ENCODE measurements around the gene SEC11A. TPM values are rescaled to one million over a fixed set of nuclear protein-coding genes. Genes with fewer than 3 reads are reported as not detected.
"Not testable (repeated sequence)": the region's sequence is repeated elsewhere in the genome, so short reads cannot be mapped to it uniquely, and the experiment has no call there.

Gene SEC11A
- total RNA-seq, 1 donor: 225 TPM

DNA sequence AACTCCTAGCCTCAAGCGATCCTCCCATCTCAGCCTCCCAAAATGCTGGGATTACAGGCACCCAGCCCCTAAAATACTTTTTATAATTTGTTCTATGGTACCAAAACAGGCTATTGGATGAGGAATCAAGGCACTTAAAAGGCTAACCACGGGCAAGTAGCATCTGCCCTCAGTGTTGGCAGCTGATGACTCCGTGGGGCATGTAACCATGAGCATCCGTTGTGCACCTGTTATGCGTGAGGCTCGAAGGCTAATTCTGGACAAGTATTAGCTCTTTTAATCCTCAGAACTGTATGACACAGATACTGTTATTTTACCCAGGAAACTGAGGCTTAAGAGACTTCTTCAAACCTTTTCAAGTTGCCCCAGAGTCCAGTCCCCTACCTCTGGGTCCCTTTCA is 72.1 kb downstream of the SEC11A start:
- TF ChIP-seq, protein P1, sequence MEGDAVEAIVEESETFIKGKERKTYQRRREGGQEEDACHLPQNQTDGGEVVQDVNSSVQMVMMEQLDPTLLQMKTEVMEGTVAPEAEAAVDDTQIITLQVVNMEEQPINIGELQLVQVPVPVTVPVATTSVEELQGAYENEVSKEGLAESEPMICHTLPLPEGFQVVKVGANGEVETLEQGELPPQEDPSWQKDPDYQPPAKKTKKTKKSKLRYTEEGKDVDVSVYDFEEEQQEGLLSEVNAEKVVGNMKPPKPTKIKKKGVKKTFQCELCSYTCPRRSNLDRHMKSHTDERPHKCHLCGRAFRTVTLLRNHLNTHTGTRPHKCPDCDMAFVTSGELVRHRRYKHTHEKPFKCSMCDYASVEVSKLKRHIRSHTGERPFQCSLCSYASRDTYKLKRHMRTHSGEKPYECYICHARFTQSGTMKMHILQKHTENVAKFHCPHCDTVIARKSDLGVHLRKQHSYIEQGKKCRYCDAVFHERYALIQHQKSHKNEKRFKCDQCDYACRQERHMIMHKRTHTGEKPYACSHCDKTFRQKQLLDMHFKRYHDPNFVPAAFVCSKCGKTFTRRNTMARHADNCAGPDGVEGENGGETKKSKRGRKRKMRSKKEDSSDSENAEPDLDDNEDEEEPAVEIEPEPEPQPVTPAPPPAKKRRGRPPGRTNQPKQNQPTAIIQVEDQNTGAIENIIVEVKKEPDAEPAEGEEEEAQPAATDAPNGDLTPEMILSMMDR (IDR thresholded peaks at IDR 0.05; ENCODE audit: insufficient read depth, low read depth, low read length): no peak
- H3K4me3 ChIP-seq (ENCODE audit: low read depth, low read length): no peak overlapping the region
- no peak for DNase-seq (ENCODE audit: low read depth)

GRCh38 chr15:84642640-84643039 is 73.3 kb downstream of the SEC11A start:
- DNase-seq (ENCODE audit: low read depth); H3K4me3 ChIP-seq (ENCODE audit: low read depth, low read length): not testable (repeated sequence)

DNA sequence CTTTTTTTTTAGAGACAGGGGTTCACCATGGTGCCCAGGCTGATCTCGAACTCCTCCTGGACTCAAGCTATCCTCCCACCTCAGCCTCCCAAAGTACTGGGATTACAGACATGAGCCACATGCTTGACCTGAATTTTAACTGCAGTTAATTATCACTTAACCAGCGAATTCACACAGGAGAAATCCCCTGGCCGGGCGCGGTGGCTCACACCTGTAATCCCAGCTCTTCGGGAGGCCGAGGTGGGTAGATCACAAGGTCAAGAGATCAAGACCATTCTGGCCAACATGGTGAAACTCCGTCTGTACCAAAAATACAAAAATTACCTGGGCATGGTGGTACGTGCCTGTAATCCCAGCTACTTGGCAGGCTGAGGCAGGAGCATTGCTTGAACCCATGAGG is 74.1 kb downstream of the SEC11A start:
- DNase-seq (ENCODE audit: low read depth); H3K4me3 ChIP-seq (ENCODE audit: low read depth, low read length): not testable (repeated sequence)

GRCh38 chr15:84638103-84638502 is 77.8 kb downstream of the SEC11A start:
- TF ChIP-seq, protein P1 (IDR thresholded peaks at IDR 0.05; ENCODE audit: insufficient read depth, low read depth, low read length): no peak
- no peak for DNase-seq (ENCODE audit: low read depth)
- H3K4me3 ChIP-seq (ENCODE audit: low read depth, low read length): no peak overlapping the region

- TF ChIP-seq, protein P1 (IDR thresholded peaks at IDR 0.05; ENCODE audit: insufficient read depth, low read depth, low read length): no peak
- no peak for DNase-seq (ENCODE audit: low read depth)
- peak overlapping the region; percentile 64 for H3K4me3 ChIP-seq (ENCODE audit: low read depth, low read length)
Observed at GRCh38 chr15:84634228-84634837, 81.6 kb downstream of the SEC11A start.

DNA sequence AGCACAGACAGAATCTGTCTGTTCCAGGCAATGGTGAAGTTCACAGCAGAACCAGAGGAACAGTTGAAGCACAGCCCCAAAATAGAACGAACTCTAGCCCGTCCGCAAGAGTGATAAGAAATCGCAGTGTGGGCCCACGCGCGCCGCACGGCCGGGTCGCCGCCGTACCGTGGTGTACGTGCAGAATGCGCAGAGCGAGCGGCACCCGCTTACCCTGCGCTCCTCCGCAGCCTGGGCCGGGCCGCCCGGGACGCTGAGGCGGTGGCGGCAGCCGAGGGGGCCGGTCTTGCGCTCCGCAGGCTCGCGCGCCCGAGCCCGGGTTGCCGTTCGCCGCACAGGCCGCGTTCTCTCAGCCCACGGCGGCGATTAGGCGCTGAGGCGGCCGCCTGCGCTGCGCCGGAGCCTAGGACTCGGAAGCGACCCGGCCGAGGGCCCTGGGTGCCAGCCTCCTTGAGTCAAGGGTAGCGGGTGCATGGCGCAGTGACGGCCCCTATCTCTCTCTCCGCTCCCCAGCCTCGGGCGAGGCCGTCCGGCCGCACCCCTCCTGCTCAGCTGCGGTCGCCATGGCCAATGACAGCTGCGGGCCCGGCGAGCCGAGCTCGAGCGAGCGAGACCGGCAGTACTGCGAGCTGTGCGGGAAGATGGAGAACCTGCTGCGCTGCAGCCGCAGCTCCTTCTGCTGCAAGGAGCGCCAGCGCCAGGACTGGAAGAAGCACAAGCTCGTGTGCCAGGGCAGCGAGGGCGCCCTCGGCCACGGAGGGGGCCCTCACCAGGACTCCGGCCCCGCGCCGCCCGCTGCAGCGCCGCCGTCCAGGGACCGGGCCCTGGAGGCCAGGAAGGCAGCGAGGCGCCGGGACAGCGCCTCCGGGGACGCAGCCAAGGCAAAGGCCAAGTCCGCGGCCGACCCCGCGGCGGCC is 82.4 kb downstream of the SEC11A start:
- peak overlapping the region; percentile 64 for H3K4me3 ChIP-seq (ENCODE audit: low read depth, low read length)
- peak; percentile 80 for DNase-seq (ENCODE audit: low read depth)
- TF ChIP-seq, protein P1 (IDR thresholded peaks at IDR 0.05; ENCODE audit: insufficient read depth, low read depth, low read length): no peak

DNA sequence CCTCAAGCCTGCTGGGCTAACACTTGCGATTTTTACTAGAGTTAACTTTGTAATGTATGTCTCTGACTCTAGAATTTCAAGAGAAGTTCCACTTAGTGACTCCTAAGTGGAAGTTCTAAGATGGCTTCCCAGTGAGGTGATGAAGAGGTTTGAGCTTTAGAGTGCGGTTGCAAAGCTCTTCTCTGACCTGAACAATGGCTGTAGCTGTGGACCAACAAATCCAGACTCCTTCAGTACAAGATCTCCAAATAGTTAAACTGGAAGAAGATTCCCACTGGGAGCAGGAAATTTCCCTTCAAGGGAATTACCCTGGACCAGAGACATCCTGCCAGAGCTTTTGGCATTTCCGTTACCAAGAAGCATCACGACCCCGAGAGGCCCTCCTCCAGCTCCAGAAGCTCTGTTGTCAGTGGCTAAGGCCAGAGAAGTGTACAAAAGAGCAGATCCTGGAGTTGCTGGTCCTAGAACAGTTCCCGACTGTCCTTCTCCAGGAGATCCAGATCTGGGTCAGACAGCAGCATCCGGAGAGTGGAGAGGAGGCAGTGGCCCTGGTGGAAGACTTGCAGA is 84.2 kb downstream of the SEC11A start:
- peak overlapping the region; percentile 61 for H3K4me3 ChIP-seq (ENCODE audit: low read depth, low read length)
- TF ChIP-seq, protein P1 (IDR thresholded peaks at IDR 0.05; ENCODE audit: insufficient read depth, low read depth, low read length): no peak
- peak; percentile 24 for DNase-seq (ENCODE audit: low read depth)
